ENCODE measurements around the gene USP38. TPM values are rescaled to one million over a fixed set of nuclear protein-coding genes. Genes with fewer than 3 reads are reported as not detected.

The USP38 gene
- polyA plus RNA-seq, 1 of the 3 experiments (the other 2 are of a cell fraction) = 4.3 TPM

- Histone ChIP-seq H3F3A (replicated peaks; ENCODE audit: insufficient read depth) (no peaks in the 10 kb centered on the region), H3K79me2 (ENCODE audit: insufficient read depth) (peaks cover 5% of the 10 kb centered on the region; the same call in 1 of the 2 replicates), H3K4me1 (ENCODE audit: control insufficient read depth in 1 of 2, insufficient read depth in 2 of 2, low read depth in 1 of 2, low read length in 1 of 2) (no peaks in the 10 kb centered on the region; a peak in 1 of 4 replicates), H3K4me2 (no peak overlapping the region), H3K27me3 (ENCODE audit: insufficient read depth) (no peaks in the 10 kb centered on the region), H2AFZ (ENCODE audit: low read depth) (no peak overlapping the region), H3K36me3 (replicated peaks in 1 of 2; ENCODE audit: control insufficient read depth in 1 of 2, insufficient read depth in 2 of 2, low read length in 1 of 2) (peaks cover 56 to 57% of the 10 kb centered on the region in 2 experiments), H3K4me3 (ENCODE audit: low read depth in 2 of 2, low read length in 1 of 2) (no peak overlapping the region), H3K27ac (ENCODE audit: low read depth in 2 of 2, low read length in 1 of 2) (no peak overlapping the region), H4K20me1 (ENCODE audit: insufficient read depth) (no peaks in the 10 kb centered on the region; the same call in 1 of the 2 replicates), H3K9ac (no peak overlapping the region), H3K9me3 (no peaks in the 10 kb centered on the region), H3K9me2 (no peaks in the 10 kb centered on the region)
- TF ChIP-seq EZH2phosphoT487 (IDR thresholded peaks at IDR 0.05; ENCODE audit: borderline replicate concordance, low read depth) = no peak
- TF ChIP-seq RCOR1 (IDR thresholded peaks at IDR 0.05; ENCODE audit: low read length) = no peak
- TF ChIP-seq PBX3 (IDR thresholded peaks at IDR 0.05) = no peak
- no peak for TF ChIP-seq GABPA (IDR thresholded peaks at IDR 0.05; ENCODE audit: low read depth)
- TF ChIP-seq, protein P1, sequence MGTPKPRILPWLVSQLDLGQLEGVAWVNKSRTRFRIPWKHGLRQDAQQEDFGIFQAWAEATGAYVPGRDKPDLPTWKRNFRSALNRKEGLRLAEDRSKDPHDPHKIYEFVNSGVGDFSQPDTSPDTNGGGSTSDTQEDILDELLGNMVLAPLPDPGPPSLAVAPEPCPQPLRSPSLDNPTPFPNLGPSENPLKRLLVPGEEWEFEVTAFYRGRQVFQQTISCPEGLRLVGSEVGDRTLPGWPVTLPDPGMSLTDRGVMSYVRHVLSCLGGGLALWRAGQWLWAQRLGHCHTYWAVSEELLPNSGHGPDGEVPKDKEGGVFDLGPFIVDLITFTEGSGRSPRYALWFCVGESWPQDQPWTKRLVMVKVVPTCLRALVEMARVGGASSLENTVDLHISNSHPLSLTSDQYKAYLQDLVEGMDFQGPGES (IDR thresholded peaks at IDR 0.05; ENCODE audit: low read depth, low read length) = no peak
- no peak for TF ChIP-seq RXRA (IDR thresholded peaks at IDR 0.05; ENCODE audit: borderline replicate concordance, low read depth)
- TF ChIP-seq EP300 (IDR thresholded peaks at IDR 0.05; ENCODE audit: borderline replicate concordance in 1 of 2, low read depth in 1 of 2, low read length in 1 of 2) = no peak
- TF ChIP-seq TAF1 (IDR thresholded peaks at IDR 0.05; ENCODE audit: borderline replicate concordance, low read depth, low read length) = no peak
- TF ChIP-seq SMC3 (IDR thresholded peaks at IDR 0.05; ENCODE audit: low read depth, low read length) = no peak
- TF ChIP-seq, protein P2, sequence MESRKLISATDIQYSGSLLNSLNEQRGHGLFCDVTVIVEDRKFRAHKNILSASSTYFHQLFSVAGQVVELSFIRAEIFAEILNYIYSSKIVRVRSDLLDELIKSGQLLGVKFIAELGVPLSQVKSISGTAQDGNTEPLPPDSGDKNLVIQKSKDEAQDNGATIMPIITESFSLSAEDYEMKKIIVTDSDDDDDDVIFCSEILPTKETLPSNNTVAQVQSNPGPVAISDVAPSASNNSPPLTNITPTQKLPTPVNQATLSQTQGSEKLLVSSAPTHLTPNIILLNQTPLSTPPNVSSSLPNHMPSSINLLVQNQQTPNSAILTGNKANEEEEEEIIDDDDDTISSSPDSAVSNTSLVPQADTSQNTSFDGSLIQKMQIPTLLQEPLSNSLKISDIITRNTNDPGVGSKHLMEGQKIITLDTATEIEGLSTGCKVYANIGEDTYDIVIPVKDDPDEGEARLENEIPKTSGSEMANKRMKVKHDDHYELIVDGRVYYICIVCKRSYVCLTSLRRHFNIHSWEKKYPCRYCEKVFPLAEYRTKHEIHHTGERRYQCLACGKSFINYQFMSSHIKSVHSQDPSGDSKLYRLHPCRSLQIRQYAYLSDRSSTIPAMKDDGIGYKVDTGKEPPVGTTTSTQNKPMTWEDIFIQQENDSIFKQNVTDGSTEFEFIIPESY (IDR thresholded peaks at IDR 0.05; ENCODE audit: borderline replicate concordance, low read depth) = no peak
- TF ChIP-seq GATA2 (CRISPR knock-in tag; IDR thresholded peaks at IDR 0.05) = no peak
- TF ChIP-seq NFIC (IDR thresholded peaks at IDR 0.05; ENCODE audit: borderline replicate concordance) = no peak
- TF ChIP-seq FOXJ3 (CRISPR knock-in tag; IDR thresholded peaks at IDR 0.05) = no peak
- TF ChIP-seq, protein P3, sequence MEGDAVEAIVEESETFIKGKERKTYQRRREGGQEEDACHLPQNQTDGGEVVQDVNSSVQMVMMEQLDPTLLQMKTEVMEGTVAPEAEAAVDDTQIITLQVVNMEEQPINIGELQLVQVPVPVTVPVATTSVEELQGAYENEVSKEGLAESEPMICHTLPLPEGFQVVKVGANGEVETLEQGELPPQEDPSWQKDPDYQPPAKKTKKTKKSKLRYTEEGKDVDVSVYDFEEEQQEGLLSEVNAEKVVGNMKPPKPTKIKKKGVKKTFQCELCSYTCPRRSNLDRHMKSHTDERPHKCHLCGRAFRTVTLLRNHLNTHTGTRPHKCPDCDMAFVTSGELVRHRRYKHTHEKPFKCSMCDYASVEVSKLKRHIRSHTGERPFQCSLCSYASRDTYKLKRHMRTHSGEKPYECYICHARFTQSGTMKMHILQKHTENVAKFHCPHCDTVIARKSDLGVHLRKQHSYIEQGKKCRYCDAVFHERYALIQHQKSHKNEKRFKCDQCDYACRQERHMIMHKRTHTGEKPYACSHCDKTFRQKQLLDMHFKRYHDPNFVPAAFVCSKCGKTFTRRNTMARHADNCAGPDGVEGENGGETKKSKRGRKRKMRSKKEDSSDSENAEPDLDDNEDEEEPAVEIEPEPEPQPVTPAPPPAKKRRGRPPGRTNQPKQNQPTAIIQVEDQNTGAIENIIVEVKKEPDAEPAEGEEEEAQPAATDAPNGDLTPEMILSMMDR (IDR thresholded peaks at IDR 0.05) = no peak
- no peak for TF ChIP-seq FOSL2 (IDR thresholded peaks at IDR 0.05; ENCODE audit: borderline replicate concordance, low read depth)
- TF ChIP-seq ELF1 (IDR thresholded peaks at IDR 0.05) = no peak
- TF ChIP-seq, protein P4, sequence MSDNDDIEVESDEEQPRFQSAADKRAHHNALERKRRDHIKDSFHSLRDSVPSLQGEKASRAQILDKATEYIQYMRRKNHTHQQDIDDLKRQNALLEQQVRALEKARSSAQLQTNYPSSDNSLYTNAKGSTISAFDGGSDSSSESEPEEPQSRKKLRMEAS (IDR thresholded peaks at IDR 0.05; ENCODE audit: low read depth) = no peak
- CTCF ChIA-PET = interaction anchor here (1.0 to 2.6 kb wide), 5 partner anchors 20 to 277 kb away, joined by 3 to 9 read pairs (median 4); partner anchors contain the start of gene GAB1
- no peak for DNase-seq
- 98% methylated on average over 1 of the region's 1 CpG for WGBS (ENCODE audit: low lambda C conversion rate)
- POLR2A ChIA-PET = no interaction called here
Measured at GRCh38 chr4:143203577-143203976, 18.9 kb downstream of the USP38 start.

Measured in SK-N-SH (cell line).